AG09309 (cell line): Measurements from ENCODE around the gene NELFB.

Source experiments
- DNase-seq: peaks from one replicate; pipeline ENCODE4 v3.0.0-alpha.2; 2010; ENCODE audit warnings: low read depth
- H3K4me3 ChIP-seq: 2 replicates; pipeline ENCODE4 v1.5.1; 2011; ENCODE audit warnings: mild to moderate bottlenecking, low read depth, low read length, moderate library complexity; ENCODE audit not compliant: control insufficient read depth
- TF ChIP-seq, protein P1 (sequence below): IDR thresholded peaks from 2 replicates; pipeline ENCODE4 v1.5.1; 2011; ENCODE audit warnings: mild to moderate bottlenecking, low read depth, low read length, inconsistent platforms; ENCODE audit not compliant: insufficient read depth, control insufficient read depth; ENCODE audit errors: missing control alignments

Gene NELFB

DNA sequence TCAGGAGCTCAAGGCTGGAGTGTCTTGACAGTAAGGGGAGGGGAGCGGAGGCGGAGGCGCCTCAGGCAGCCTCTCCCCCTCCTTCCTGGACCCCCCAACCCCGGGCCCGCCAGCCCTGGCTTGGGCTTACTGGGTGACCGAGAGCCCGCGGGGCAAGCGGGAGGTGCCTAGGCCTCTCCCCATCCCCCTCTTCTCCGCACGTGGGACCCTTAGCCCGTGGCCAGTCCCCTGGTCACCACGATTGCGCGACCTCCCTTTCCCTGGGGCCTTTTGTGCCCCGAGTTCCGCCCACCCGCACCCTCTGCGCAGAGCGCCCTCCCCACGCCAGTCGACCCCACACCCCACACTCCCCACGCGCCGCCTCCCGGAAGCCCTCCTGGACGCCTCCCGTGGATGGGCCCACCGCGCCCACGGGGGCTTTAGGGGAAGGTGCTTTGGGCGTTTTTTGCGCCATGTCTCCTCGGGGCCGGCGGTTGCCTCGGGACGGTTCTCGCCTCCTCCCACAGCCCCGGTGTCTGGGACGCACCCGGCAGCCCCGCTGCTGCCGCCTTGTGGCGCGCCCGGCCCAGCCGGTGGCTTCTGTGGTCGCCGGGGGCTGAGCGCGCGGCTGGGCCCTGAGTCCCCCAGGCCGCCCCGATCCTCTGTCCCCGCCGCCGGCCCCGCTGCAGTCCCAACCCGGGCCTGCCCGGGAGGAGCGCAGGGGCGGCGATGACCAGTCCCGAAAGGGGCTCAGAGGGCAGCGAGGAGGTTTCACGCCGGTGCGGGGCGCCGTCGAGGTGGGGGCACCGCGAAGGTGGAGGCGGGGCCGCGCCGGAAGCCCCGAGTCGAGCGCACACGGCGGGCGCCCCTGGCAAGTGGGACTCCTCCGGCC is 25.6 kb downstream of the NELFB start:
- TF ChIP-seq, protein P1, sequence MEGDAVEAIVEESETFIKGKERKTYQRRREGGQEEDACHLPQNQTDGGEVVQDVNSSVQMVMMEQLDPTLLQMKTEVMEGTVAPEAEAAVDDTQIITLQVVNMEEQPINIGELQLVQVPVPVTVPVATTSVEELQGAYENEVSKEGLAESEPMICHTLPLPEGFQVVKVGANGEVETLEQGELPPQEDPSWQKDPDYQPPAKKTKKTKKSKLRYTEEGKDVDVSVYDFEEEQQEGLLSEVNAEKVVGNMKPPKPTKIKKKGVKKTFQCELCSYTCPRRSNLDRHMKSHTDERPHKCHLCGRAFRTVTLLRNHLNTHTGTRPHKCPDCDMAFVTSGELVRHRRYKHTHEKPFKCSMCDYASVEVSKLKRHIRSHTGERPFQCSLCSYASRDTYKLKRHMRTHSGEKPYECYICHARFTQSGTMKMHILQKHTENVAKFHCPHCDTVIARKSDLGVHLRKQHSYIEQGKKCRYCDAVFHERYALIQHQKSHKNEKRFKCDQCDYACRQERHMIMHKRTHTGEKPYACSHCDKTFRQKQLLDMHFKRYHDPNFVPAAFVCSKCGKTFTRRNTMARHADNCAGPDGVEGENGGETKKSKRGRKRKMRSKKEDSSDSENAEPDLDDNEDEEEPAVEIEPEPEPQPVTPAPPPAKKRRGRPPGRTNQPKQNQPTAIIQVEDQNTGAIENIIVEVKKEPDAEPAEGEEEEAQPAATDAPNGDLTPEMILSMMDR, result no peak
- no peak for DNase-seq
- no peak overlapping the region for H3K4me3 ChIP-seq

DNA sequence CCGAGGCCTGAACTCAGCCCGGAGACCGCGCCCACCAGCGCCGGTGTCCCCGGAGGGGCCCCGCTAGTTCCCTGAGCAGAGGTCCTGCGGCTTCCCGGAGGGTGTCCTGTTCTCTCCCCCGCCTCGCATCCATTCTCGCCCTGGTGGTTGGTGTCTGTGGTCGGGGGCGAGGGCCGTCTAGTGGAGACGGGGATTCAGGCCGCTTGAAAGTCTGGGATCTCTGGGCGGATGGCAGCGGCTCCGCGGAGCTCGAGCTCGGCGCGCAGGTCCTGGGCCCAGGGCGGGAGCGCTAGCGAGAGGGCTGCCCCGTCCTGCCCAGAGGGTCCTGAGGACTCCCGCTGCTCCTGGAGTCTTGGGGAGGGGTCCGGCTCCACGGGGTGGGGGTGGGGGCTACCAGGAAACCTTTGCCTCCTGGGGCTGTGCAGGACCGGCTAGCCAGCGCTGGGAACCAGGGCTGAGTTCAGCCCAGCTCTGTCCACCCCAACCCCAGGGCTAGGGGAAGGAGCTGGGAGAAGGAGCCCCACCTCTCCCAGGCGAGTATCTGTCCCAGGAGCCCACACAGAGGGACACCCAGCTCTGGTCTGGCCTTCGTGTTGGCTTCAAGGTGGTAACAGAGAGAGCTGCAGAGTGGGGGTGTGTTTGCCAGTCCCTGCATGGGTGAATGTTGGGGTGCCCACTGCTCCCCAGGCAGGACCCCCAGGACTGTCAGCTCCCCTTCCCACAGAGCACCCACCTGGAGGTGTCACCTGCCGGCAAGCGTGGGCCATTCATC is 26.4 kb downstream of the NELFB start:
- TF ChIP-seq, protein P1, result no peak
- H3K4me3 ChIP-seq, result no peak overlapping the region
- DNase-seq, result no peak

GRCh38 chr9:137286975-137287383 is 31.9 kb downstream of the NELFB start:
- TF ChIP-seq, protein P1, result peak; percentile 65
- H3K4me3 ChIP-seq, result no peak overlapping the region
- DNase-seq, result no peak

GRCh38 chr9:137293094-137293481 is 38.0 kb downstream of the NELFB start:
- DNase-seq, result no peak
- no peak overlapping the region for H3K4me3 ChIP-seq
- TF ChIP-seq, protein P1, result no peak

- TF ChIP-seq, protein P1, result no peak
- no peak overlapping the region for H3K4me3 ChIP-seq
Measured at GRCh38 chr9:137293482-137294090, 38.5 kb downstream of the NELFB start.

DNA sequence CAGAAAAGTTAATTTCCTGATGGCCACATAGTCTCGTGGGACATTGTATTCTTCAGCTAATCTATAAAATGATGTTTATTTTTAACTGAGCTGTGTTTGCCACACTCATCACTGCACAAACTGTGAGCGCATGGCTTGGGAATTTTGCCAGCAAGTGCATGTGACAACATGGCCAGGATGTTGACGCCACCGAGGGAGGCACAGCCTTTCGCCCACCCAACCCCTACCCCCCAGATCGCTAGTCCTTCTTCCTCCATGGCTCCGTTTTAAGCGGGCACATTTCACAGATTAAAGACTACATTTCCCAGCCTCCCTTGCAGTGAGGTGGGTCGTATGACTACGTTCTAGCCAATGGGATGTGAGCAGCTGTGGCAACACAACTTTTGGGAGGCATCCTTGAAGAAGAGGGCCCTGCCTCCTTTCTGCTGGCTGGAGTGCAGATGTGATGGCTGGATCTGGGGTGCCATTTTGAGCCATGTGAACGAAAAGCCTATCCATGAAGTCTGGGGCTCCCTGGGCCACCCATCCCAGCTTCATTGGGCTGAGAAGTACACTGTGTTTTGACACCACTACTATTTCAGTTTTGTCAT is 39.1 kb downstream of the NELFB start:
- H3K4me3 ChIP-seq, result no peak overlapping the region
- TF ChIP-seq, protein P1, result no peak
- no peak for DNase-seq

More at GRCh38 chr9:137293482-137294090, 38.5 kb downstream of the NELFB start:
- no peak for DNase-seq
